Measurements from ENCODE around the gene LPP.

- TF ChIP-seq CTCF (IDR thresholded peaks at IDR 0.05 in 2 of 3, conservative IDR thresholded peaks at IDR 0.05 in 1 of 3; ENCODE audit: borderline replicate concordance in 1 of 3, insufficient read depth in 1 of 3, low read depth in 2 of 3, low read length in 2 of 3): no peak
- no peak for TF ChIP-seq EZH2 (IDR thresholded peaks at IDR 0.05)
- TF ChIP-seq SIN3A (IDR thresholded peaks at IDR 0.05; ENCODE audit: low read depth): no peak
- no peak for TF ChIP-seq REST (IDR thresholded peaks at IDR 0.05; ENCODE audit: low read depth)
- TF ChIP-seq POLR2AphosphoS5 (IDR thresholded peaks at IDR 0.05; ENCODE audit: low read depth, low read length): no peak
- TF ChIP-seq EZH2phosphoT487 (IDR thresholded peaks at IDR 0.05; ENCODE audit: borderline replicate concordance): no peak
- no peak for TF ChIP-seq YY1 (IDR thresholded peaks at IDR 0.05; ENCODE audit: extremely low read depth, insufficient replicate concordance, low read depth, low read length)
- TF ChIP-seq FOSL1 (IDR thresholded peaks at IDR 0.05; ENCODE audit: low read depth): no peak
- no peak for TF ChIP-seq ZBTB33 (IDR thresholded peaks at IDR 0.05; ENCODE audit: extremely low read depth, insufficient replicate concordance, low read length)
- TF ChIP-seq SP1 (IDR thresholded peaks at IDR 0.05; ENCODE audit: low read depth): no peak
- no peak for TF ChIP-seq SRF (IDR thresholded peaks at IDR 0.05; ENCODE audit: low read depth)
- TF ChIP-seq JUND (IDR thresholded peaks at IDR 0.05): no peak
- no peak for TF ChIP-seq ELF1 (IDR thresholded peaks at IDR 0.05; ENCODE audit: borderline replicate concordance, low read depth)
- TF ChIP-seq POLR2A (IDR thresholded peaks at IDR 0.05; ENCODE audit: borderline replicate concordance, extremely low read depth, insufficient read depth, insufficient read length): no peak
Measured at GRCh38 chr3:188365184-188365583, 211.2 kb downstream of the LPP start.
